HepG2 (cell line): ENCODE results near the gene NABP2. TPM values are rescaled to one million over a fixed set of nuclear protein-coding genes. Genes with fewer than 3 reads are reported as not detected.

Experiments used
- ATAC-seq: fragments of 200-7000 bp; cut with Tn5 transposase; 3 replicates; pipeline ENCODE4 v1.9.1; 2020; ENCODE audit warnings: mild to moderate bottlenecking, moderate library complexity
- BruUV-seq: library from RNA; stranded (reverse); fragments of 400-500 nt; replicated peaks from 2 replicates; lab custom pipeline; 2021; lab: Mats Ljungman, UMichigan
- CTCF ChIA-PET: fragments of 300-600 bp; formaldehyde crosslinking; extraction: SDS; loops from one replicate; lab custom pipeline; 2021; ENCODE audit warnings: low total read pairs, inconsistent platforms, low intra/inter-chr PET ratio; lab: Yijun Ruan, JAX
- POLR2A ChIA-PET: fragments of 350-600 bp; sonication (Branson Sonifier 250); formaldehyde crosslinking; loops from one replicate; lab custom pipeline; 2020; ENCODE audit warnings: antibody characterized with exemption, inconsistent platforms; lab: Yijun Ruan, JAX
- DNase-seq: peaks from one replicate; pipeline ENCODE4 v3.0.0-alpha.2; 2015; ENCODE audit warnings: low spot score
- FAIRE-seq: peaks from 3 replicates; lab custom pipeline; 2011; peaks lifted over from hg19 to GRCh38; lab: Jason Lieb, UNC
- H2AFZ ChIP-seq: one replicate; pipeline ENCODE4 v1.6.1; 2011; ENCODE audit warnings: low read length, inconsistent platforms
- H3K27ac ChIP-seq: fragments of 300-600 bp; 3 replicates; pipeline ENCODE4 v1.8.0; 2011; ENCODE audit warnings: mixed run types, mild to moderate bottlenecking, mixed read lengths, low read length, inconsistent platforms; ENCODE audit not compliant: insufficient read depth; ENCODE audit errors: extremely low read length
- H3K27me3 ChIP-seq, 2 experiments: fragments of 200-600 bp in 1 of 2; 2 replicates in 1 of 2; 3 replicates in 1 of 2; pipeline versions ENCODE4 v1.6.0 to v1.8.0; 2011; ENCODE audit warnings: low read length in 2 of 2, mild to moderate bottlenecking in 2 of 2, moderate library complexity in 2 of 2, inconsistent platforms in 1 of 2; ENCODE audit not compliant: insufficient read depth in 2 of 2, control insufficient read depth in 1 of 2
- H3K36me3 ChIP-seq, 2 experiments: fragments of 200-600 bp in 1 of 2; replicated peaks in 1 of 2; 2 replicates in 1 of 2; 3 replicates in 1 of 2; pipeline versions ENCODE4 v1.5.1 to v1.8.0; 2011; ENCODE audit warnings: low read length in 2 of 2, inconsistent platforms in 1 of 2; ENCODE audit not compliant: insufficient read depth in 2 of 2, control insufficient read depth in 1 of 2
- H3K4me1 ChIP-seq: 2 replicates; pipeline ENCODE4 v1.5.1; 2012; ENCODE audit warnings: low read length, inconsistent platforms; ENCODE audit not compliant: insufficient read depth
- H3K4me2 ChIP-seq: 2 replicates; pipeline ENCODE4 v1.6.0; 2011; ENCODE audit warnings: low read depth, low read length, inconsistent platforms
- H3K4me3 ChIP-seq, 3 experiments: fragments of 200-600 bp in 1 of 3; sonication (generic), shearing (Covaris generic) in 1 of 3; replicated peaks in 1 of 3; 2 replicates each; pipeline ENCODE4 v1.5.1; 2011 to 2016; ENCODE audit warnings: low read length in 3 of 3, inconsistent platforms in 2 of 3, low read depth in 2 of 3, mild to moderate bottlenecking in 2 of 3, control low read depth in 1 of 3, mixed read lengths in 1 of 3; ENCODE audit not compliant: insufficient read depth in 1 of 3
- H3K79me2 ChIP-seq: one replicate; pipeline ENCODE4 v1.6.1; 2011; ENCODE audit warnings: low read length, inconsistent platforms; ENCODE audit not compliant: insufficient read depth
- H3K9ac ChIP-seq: 2 replicates; pipeline ENCODE4 v1.6.0; 2011; ENCODE audit warnings: mild to moderate bottlenecking, low read depth, low read length, inconsistent platforms; ENCODE audit not compliant: insufficient read depth
- H3K9me3 ChIP-seq: 2 replicates; pipeline ENCODE4 v1.5.1; 2012; ENCODE audit warnings: mild to moderate bottlenecking, low read length
- H4K20me1 ChIP-seq: 2 replicates; pipeline ENCODE4 v1.6.0; 2011; ENCODE audit warnings: inconsistent platforms, mild to moderate bottlenecking, low read length, moderate library complexity; ENCODE audit not compliant: insufficient read depth
- ATRX ChIP-seq: sonication (generic); formaldehyde crosslinking; IDR thresholded peaks from 2 replicates; pipeline ENCODE4 v1.4.0; 2020; ENCODE audit warnings: missing genetic modification reagents, borderline replicate concordance
- CERS6 ChIP-seq: sonication (generic); formaldehyde crosslinking; IDR thresholded peaks from 2 replicates; pipeline ENCODE4 v1.5.0; 2020; ENCODE audit warnings: missing genetic modification reagents
- ISL2 ChIP-seq: sonication (generic); formaldehyde crosslinking; IDR thresholded peaks from 2 replicates; pipeline ENCODE4 v1.5.0; 2020; ENCODE audit warnings: missing genetic modification reagents
- KMT2A ChIP-seq: sonication (generic); formaldehyde crosslinking; IDR thresholded peaks from 2 replicates; pipeline ENCODE4 v1.4.0; 2020; ENCODE audit warnings: missing genetic modification reagents
- ZBTB26 ChIP-seq: IDR thresholded peaks from 2 replicates; pipeline ENCODE4 v1.6.1; 2016; ENCODE audit warnings: missing compliant biosample characterization, missing genetic modification reagents, borderline replicate concordance
- ZNF101 ChIP-seq: sonication (generic); formaldehyde crosslinking; IDR thresholded peaks from 2 replicates; pipeline ENCODE4 v1.4.0; 2020; ENCODE audit warnings: mild to moderate bottlenecking, low read depth, missing genetic modification reagents, borderline replicate concordance
- ZNF446 ChIP-seq: sonication (generic); formaldehyde crosslinking; IDR thresholded peaks from 2 replicates; pipeline ENCODE4 v1.5.0; 2020; ENCODE audit warnings: mild to moderate bottlenecking, missing genetic modification reagents
- ZNF883 ChIP-seq: sonication (generic); formaldehyde crosslinking; IDR thresholded peaks from 2 replicates; pipeline ENCODE4 v1.5.1; 2020; ENCODE audit warnings: mild to moderate bottlenecking, missing genetic modification reagents; ENCODE audit errors: not compliant biosample characterization
- WGBS: methylation state at CpG from one replicate; pipeline ENCODE4 v1.1.6; 2017; ENCODE audit warnings: low lambda C conversion rate; 5-methylcytosine and 5-hydroxymethylcytosine counted together
- in situ Hi-C: cut with HindIII; loops from 2 replicates; pipeline ENCODE4 v1.10.0; 2017; ENCODE audit warnings: low pct_unique_long_range_greater_than_20kb; ENCODE audit not compliant: extremely low pct_ligation_motif_present
- intact Hi-C: fragments of 100-400 bp; cut with micrococcal nuclease; formaldehyde crosslinking; loops from one replicate; pipeline ENCODE4 v1.10.0; 2022; ENCODE audit not compliant: unreplicated experiment
- polyA plus RNA-seq, 8 experiments: library from polyadenylated mRNA; depleted of rRNA in 3 of 8; stranded (reverse) in 7 of 8; unstranded in 1 of 8; fragments of >200 nt; fragmentation: Illumina TruSeq in 4 of 8; extraction: Trizol in 4 of 8; gene quantifications; 2 replicates each; pipeline versions ENCODE4 v1.2.1 to v1.2.3, GENCODE V29; 2011 to 2016; ENCODE audit warnings: low read depth in 4 of 8, missing spikeins in 1 of 8, mixed read lengths in 1 of 8; ENCODE audit not compliant: insufficient read depth in 1 of 8
- total RNA-seq, 5 experiments: library from RNA; depleted of rRNA; stranded (reverse); fragments of >200 nt; fragmentation: Illumina TruSeq; extraction: Trizol; gene quantifications; 2 replicates each; pipeline ENCODE4 v1.2.3, GENCODE V29; 2016; ENCODE audit warnings: low read depth in 1 of 5
- TF ChIP-seq, protein P1 (sequence below): sonication (generic); formaldehyde crosslinking; IDR thresholded peaks from 2 replicates; pipeline ENCODE4 v1.4.0; 2020; ENCODE audit warnings: missing genetic modification reagents

NABP2 gene
- total and polyA plus RNA-seq, 2 of the 13 experiments (the other 11 are each of a cell fraction or from before 2014, with no cell fraction given) = 33.2 to 35.5 TPM

DNA sequence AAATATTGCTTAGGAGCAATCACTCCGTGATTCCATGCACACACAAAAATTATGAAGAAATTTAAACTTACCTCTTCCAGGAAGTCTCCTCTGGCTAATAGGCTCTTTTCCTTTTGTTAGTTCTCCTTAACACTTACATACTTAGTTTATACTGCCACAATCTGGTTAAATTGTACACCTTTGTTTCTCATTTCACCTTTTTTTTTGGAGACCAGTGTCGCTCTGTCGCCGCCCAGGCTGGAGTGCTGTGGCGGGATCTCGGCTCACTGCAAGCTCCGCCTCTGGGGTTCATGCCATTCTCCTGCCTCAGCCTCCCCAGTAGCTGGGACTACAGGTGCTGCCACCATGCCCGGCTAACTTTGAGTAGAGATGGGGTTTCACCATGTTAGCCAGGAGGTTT, 36.2 kb downstream of the NABP2 start (continued):
- TF ChIP-seq, protein P1, sequence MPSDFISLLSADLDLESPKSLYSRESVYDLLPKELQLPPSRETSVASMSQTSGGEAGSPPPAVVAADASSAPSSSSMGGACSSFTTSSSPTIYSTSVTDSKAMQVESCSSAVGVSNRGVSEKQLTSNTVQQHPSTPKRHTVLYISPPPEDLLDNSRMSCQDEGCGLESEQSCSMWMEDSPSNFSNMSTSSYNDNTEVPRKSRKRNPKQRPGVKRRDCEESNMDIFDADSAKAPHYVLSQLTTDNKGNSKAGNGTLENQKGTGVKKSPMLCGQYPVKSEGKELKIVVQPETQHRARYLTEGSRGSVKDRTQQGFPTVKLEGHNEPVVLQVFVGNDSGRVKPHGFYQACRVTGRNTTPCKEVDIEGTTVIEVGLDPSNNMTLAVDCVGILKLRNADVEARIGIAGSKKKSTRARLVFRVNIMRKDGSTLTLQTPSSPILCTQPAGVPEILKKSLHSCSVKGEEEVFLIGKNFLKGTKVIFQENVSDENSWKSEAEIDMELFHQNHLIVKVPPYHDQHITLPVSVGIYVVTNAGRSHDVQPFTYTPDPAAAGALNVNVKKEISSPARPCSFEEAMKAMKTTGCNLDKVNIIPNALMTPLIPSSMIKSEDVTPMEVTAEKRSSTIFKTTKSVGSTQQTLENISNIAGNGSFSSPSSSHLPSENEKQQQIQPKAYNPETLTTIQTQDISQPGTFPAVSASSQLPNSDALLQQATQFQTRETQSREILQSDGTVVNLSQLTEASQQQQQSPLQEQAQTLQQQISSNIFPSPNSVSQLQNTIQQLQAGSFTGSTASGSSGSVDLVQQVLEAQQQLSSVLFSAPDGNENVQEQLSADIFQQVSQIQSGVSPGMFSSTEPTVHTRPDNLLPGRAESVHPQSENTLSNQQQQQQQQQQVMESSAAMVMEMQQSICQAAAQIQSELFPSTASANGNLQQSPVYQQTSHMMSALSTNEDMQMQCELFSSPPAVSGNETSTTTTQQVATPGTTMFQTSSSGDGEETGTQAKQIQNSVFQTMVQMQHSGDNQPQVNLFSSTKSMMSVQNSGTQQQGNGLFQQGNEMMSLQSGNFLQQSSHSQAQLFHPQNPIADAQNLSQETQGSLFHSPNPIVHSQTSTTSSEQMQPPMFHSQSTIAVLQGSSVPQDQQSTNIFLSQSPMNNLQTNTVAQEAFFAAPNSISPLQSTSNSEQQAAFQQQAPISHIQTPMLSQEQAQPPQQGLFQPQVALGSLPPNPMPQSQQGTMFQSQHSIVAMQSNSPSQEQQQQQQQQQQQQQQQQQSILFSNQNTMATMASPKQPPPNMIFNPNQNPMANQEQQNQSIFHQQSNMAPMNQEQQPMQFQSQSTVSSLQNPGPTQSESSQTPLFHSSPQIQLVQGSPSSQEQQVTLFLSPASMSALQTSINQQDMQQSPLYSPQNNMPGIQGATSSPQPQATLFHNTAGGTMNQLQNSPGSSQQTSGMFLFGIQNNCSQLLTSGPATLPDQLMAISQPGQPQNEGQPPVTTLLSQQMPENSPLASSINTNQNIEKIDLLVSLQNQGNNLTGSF (CRISPR knock-in tag) = no peak
- TF ChIP-seq ISL2 (CRISPR knock-in tag) = no peak
- TF ChIP-seq KMT2A = no peak
- TF ChIP-seq, all 625 proteins: peak for 0

DNA sequence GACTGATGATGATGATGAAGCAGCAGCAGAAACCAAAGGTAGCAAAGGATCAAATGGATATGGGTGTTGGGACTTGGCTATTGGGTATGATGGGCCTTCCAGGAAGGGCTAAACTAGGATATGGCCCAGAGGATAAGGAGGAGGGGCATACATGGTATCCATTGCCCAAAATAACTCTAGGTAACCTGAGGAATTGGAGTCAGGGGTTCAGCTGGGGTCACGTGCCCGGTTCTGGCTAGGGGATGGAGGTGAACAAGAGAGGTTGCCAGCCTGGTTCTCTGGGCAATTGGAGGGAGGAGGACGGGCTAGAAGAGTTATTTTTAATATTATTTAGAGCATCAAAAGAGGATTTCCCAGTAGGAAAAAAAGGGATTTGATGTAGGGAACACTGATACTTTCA, 36.8 kb downstream of the NABP2 start:
- no peak overlapping the region for H3K4me3 ChIP-seq
- no peak overlapping the region for H3K4me2 ChIP-seq
- no peaks in the 10 kb centered on the region for H3K27me3 ChIP-seq
- WGBS = 54% methylated on average over 3 of the region's 3 CpGs
- CTCF ChIA-PET = no interaction called here
- H3K27ac ChIP-seq = no peak overlapping the region
- TF ChIP-seq ZNF883 (CRISPR knock-in tag) (no peak), ZNF446 (no peak), ZNF101 (CRISPR knock-in tag) (no peak), ATRX (no peak), CERS6 (CRISPR knock-in tag) (no peak), ZBTB26 (CRISPR knock-in tag) (no peak)
- TF ChIP-seq, all 625 proteins: peak for 0
- in situ Hi-C loops = no loop called here
- Histone ChIP-seq H3K79me2 (peaks cover 10% of the 10 kb centered on the region), H2AFZ (no peak overlapping the region), H4K20me1 (no peaks in the 10 kb centered on the region), H3K4me1 (peaks cover 31% of the 10 kb centered on the region), H3K36me3 (peaks cover 0 to under 1% of the 10 kb centered on the region in 2 experiments; a peak in 1 of 5 replicates), H3K9ac (no peak overlapping the region), H3K9me3 (no peaks in the 10 kb centered on the region)
- no TSS peak for BruUV-seq
- ATAC-seq (no peak), DNase-seq (no peak), FAIRE-seq (no peak)
- intact Hi-C loops = no loop called here
- POLR2A ChIA-PET = no interaction called here
